Measurements from ENCODE around the gene SUN5.
"Not testable (repeated sequence)": the region's sequence is repeated elsewhere in the genome, so short reads cannot be mapped to it uniquely, and the experiment has no call there.

The SUN5 gene

GRCh38 chr20:32975698-32976674 is 28.2 kb downstream of the SUN5 start:
- no peak for DNase-seq

GRCh38 chr20:32975121-32975520 is 29.1 kb downstream of the SUN5 start:
- not testable (repeated sequence) for DNase-seq

- not testable (repeated sequence) for DNase-seq
Observed at GRCh38 chr20:32974204-32975064, 29.8 kb downstream of the SUN5 start.

GRCh38 chr20:32973077-32973717 is 31.0 kb downstream of the SUN5 start:
- no peak for DNase-seq

GRCh38 chr20:32972181-32973076 is 31.8 kb downstream of the SUN5 start:
- DNase-seq, result peak; percentile 78

- DNase-seq, result no peak
Observed at GRCh38 chr20:32971703-32972161, 32.5 kb downstream of the SUN5 start.

- no peak for DNase-seq
Observed at GRCh38 chr20:32970973-32971300, 33.3 kb downstream of the SUN5 start.

GRCh38 chr20:32970115-32970972 is 33.9 kb downstream of the SUN5 start:
- no peak for DNase-seq

GRCh38 chr20:32969356-32970114 is 34.7 kb downstream of the SUN5 start:
- DNase-seq, result no peak

GRCh38 chr20:32968478-32969241 is 35.6 kb downstream of the SUN5 start:
- no peak for DNase-seq

GRCh38 chr20:32967961-32968457 is 36.2 kb downstream of the SUN5 start:
- DNase-seq, result peak; percentile 57

- no peak for DNase-seq
Observed at GRCh38 chr20:32966881-32967781, 37.1 kb downstream of the SUN5 start.

- no peak for DNase-seq
Observed at GRCh38 chr20:32966382-32966781, 37.9 kb downstream of the SUN5 start.

GRCh38 chr20:32965581-32966373 is 38.5 kb downstream of the SUN5 start:
- peak; percentile 51 for DNase-seq

- no peak for DNase-seq
Observed at GRCh38 chr20:32965115-32965514, 39.1 kb downstream of the SUN5 start.

GRCh38 chr20:32964575-32964974 is 39.7 kb downstream of the SUN5 start:
- DNase-seq, result no peak

GRCh38 chr20:32963176-32963575 is 41.1 kb downstream of the SUN5 start:
- no peak for DNase-seq

Data from activated CD8-positive, alpha-beta memory T cell treated with anti-CD3 and anti-CD28 coated beads, Interleukin-2, amount 50 U/mL, for 4 hours (primary cell).